HG03378 (cell line): ENCODE data around the gene MAP7D3.

Experiments used
- ATAC-seq: cut with Tn5 transposase; IDR thresholded peaks from one replicate; pipeline ENCODE4 v1.9.1; 2021; ENCODE audit warnings: mild to moderate bottlenecking, moderate library complexity; ENCODE audit not compliant: unreplicated experiment

Gene MAP7D3

DNA sequence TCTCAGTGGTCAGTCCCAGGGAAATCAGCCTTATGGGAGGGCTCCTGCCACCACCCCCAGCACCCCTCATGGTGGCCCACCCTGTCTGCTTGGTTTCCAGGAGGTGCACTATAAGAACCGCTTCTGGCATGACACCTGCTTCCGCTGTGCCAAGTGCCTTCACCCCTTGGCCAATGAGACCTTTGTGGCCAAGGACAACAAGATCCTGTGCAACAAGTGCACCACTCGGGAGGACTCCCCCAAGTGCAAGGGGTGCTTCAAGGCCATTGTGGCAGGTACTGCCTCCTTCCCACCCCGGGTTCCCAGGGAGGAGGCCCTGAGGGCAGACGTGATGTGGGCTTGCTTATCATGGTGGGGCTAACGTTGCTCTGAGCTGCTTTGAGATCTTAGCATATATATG lies 44.3 kb downstream of the MAP7D3 start:
- ATAC-seq, result no peak

DNA sequence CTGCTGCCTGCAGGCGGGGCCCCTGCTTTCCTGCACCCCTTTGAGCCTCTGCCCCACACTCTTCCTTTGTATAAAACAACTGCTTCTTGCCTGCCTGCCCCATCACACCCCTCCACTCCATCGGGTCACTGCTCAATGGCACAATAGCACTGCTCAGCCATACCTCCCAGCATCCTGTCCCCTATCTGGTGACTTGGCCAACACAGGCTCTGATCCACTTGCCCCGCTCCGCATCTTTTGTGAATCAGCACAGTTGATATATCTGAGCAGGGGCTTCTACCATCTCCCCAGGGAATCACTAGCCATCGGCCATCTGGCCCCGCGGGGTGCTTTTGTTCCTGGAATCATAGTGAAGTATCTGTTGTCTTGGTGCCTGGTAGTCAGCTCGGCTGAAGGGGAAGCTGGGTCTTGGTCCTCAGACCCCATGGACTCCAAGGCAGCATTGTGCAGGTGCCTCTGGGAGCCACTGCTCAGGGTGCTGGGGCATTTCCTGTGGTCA lies 45.3 kb downstream of the MAP7D3 start:
- ATAC-seq, result no peak

DNA sequence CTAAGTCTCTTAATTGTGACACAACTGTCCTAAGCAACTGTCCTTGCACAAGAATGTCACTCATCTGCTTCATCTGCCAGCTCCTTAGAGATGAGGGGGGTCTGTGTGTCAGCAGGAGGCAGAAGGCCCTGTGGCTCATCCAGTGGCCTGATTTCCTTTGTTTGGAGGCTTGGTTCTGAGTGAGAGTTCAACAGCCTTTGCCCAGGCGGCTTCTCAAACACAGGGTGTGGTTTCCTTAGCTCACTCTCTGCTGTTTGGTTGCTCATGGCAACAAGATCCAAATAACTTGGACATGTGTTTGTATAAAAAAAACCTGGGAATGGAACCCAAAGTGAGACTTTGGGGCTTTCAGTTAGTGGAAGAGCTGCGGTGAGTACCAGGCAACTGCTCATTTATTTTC lies 46.6 kb downstream of the MAP7D3 start:
- ATAC-seq, result no peak

DNA sequence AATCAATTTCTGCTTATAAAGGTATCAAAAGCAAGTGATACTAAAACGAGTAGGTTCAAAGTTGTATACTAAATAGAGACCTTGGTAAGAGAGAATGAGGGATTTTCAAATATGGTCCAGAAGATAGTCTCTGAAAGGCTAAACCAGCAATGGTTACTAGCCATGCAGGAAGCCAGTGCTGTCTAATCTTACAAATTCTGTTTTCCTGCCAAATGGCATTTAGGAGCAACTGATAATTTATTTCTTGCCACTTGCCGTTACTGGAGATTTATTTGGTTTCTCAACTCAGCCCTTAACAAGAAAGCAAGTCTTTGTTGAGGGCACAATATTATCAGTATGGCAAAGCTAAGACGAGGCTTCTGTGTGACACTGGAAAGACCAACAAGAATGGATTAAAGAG lies 47.2 kb downstream of the MAP7D3 start:
- no peak for ATAC-seq

DNA sequence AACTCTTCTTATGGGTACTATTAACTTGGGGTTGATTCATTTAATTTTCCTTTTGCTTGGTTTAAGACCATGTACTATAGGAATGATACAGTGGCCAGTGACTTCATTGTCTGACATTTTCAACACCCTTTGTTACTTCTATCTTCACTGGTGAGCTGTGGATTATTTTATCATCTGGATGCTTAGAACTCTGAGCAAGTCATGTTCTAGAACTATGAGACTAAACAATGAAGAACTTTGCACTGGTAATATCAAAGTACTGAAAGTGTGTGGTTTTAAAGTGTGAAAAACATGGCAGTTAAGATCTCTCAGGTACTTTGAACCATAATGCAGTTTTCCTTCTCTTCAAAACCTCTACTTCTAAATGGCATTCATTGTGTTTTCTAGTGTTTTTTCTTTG lies 47.8 kb downstream of the MAP7D3 start:
- ATAC-seq, result no peak

DNA sequence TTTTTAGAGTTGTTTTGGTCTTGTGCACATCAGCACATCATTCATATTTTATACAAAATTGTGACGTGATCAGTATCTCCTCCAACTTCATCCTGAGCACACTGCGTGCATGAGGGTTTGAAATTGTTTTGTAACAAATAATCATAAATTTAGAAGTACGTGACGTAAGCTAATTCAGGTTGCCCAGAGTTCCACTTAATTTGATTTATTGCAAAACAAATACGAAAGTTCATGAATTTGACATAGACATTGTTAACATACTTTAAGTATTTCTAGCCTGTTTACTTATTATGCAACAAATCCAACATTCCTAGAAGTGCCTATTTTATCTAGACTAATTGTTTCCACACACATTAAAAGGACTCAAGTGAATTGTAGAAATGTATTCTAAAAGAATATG lies 48.3 kb downstream of the MAP7D3 start:
- no peak for ATAC-seq

DNA sequence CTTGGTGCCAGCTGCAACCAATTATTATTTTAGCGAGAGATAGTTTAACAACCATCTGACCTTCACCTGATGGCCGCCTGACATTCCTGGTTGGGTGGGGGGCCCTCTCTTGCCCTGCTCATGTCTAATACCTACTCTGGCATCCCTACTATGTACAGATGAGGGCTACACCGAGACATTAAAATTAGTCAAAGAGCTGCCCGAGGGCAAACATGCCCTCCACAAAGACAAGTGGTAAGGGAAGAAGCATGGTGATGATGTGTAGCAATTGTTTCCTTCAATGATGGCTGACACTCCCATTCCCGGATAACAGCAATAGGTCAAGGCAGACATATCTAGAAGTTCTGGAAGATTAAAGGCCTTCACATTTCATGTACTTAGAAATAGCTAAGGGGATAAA lies 49.6 kb downstream of the MAP7D3 start:
- no peak for ATAC-seq

DNA sequence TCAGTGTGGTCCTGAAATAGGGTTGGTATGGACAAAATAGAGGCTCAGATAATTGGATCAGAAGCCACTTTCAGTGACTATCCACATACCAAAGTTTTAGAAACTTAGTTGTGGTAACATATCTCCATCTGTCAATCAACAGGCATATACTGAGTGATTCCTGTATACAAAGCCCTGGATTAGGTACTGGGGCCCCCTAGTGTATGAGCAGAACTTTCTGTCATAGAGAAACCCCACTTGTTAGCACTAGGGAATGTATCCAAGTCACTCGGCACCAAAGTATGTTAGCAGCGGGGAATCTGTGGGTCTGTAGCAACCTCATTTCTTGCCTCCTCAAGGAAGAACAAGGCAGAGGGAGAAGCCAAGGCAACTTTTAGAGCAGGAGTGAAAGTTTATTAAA lies 50.7 kb downstream of the MAP7D3 start:
- ATAC-seq, result no peak

DNA sequence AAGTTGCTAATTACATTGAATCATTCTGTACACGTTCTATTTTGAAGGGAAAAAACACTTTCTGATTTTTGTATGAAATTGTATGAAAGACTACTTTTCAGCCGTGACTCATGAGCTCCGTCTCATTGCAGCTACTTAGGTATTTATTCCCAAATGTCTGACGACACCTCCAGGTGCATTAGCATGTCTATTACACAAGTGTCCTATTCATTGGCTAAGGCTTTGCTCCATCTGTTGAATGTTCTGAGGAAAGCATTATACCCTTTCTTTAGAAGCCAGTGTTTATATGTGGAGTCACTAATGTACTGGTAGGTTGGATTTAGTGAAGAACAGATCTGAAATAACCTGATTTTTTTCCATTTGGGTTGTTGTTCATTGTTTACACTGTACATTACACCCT lies 51.8 kb downstream of the MAP7D3 start:
- no peak for ATAC-seq

DNA sequence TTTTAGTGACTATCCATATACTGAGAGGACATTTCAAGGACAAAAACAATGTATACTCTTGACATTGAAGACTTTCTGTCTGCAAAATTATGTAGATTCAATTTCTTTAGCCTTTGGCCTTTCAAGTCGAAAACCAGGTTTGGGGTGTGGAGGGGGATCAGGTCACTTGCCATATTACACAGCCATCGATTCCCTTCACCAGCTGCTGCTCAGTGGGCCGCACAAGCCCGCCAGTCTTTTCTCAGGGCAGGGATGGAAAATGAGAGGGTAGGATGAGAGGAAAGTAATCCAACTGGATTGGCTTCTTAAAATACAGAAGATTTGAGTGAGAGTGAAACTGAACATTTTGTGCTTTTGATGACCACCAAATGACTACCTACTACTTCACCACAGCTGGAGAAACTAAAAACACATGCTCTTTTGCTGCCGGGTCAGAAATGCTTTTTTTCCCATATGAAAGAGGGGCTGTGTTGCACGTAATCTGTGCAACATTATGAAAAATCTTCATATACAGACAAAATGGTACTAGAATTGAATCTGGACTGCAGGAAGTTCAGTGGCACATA lies 52.4 kb downstream of the MAP7D3 start:
- no peak for ATAC-seq

DNA sequence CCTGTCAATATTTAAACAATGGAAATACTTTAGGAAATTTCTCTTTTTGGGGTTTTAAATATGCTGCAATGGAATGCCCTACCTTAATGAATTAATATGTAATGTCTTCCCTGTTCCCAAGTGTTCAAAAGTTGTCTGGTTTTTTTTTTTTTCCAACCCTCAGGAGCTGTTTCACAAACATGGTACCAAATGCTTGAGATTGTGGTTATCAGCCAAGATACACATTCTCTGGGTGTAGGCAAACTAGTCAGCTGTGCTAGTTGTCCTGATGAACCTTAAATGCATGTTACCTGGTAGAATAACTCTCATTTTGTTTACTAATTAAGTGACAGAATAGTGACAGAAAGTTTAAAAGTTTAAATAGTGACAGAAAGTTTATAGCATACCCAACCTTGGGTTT lies 53.2 kb downstream of the MAP7D3 start:
- ATAC-seq, result no peak

DNA sequence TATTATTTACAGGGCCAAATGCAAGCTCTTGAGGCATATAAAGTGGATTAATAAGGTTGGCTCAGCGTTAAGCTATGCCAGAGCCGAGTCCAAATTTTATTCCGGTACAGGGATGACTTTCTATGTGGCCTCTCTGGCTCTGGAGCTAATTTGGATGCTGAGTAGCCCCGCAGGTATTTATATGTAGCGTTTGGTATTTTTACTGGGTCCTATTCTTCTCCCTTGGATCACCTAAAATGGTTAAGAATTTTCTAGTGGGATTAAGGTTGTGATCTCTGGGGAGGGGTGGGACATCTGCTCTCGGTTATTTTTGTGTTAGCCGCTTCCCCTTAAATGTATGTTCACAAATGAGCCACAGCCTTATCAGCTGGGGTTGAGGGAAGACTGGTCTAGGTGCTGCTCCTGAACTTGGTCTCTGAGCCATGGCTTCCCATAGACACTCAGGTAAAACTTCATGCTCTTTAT lies 54.5 kb downstream of the MAP7D3 start:
- no peak for ATAC-seq

DNA sequence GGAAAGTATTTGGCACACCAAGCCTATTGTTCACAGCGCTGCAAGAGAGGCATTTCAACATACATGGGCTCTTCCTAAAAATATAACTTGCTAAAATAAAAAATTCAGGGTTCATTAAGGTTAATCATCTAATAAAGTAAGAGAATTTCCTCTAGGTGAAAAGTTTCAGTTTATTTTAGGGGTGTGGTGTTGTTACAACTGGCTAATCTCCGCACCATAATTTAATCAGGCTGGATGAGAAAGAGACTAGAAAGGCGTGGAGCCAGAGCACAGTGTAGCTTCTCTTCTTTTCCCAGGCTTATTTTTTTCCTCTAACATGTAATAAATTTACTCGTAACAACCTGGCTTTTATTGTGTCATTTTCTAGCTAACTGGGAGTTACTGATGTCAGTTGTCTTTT lies 56.0 kb downstream of the MAP7D3 start:
- no peak for ATAC-seq

DNA sequence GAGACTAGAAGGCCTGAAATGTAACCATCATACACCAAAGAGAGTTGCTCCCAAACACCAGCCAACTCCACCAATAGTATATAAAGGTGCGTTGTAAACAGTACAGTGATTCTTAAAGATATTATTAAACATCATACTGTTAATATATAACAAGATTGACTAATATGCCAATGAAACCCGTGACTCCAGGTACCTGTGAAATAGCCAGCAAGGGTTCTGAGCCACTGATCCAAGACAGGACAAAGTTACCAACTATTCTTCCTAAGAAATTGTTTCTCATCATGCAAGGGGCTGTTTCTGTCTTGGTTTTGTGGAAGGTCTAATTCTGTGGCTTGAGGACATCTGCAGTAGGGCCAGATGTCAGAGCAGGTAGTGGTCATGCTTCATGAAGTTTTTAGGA lies 56.7 kb downstream of the MAP7D3 start:
- no peak for ATAC-seq

DNA sequence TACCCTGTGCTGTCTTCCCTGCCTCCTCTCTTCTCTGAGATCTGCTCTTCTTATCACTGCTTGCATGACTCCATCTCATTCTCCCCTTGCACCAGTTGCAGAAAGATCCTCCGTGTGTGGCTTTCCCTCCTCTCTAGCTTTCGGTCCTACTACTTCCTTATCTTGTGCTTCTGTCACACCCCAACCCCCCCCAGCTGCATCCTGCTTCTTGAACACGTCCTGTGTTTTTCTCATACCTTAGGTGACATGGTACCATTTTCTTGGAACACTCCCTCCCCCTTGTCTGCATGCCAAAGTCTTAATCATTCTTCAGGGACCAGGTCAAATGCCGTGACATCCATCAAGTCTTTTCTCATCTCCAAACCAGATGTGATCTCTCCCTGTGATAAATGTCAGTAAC lies 57.4 kb downstream of the MAP7D3 start:
- ATAC-seq, result no peak

DNA sequence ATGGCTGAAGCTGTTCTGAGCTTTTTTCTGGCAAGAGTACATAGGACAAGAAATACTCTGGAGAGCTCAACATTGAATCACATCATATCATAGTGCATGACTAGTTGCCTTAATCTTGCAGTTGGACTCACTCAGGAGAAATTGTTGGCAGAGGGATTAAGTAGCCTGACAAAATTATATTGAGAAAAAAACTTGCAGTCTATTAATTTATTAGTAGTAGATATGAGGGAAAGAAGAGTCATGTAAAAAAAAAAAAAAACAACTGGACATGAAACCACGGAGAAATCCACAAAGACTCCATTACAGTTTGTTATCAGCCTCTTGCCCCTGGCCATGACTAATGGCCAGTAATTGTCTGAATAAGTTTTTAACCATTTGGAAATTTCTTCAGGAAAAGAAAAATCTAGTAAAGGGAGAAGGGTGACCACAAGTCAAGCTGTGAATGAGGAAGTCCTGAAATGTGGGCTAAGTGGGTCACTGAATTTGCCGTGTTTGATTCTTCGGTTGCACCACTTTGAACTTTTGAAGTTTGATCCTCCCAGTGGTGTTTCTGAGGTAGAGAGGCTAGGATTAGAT lies 58.3 kb downstream of the MAP7D3 start:
- ATAC-seq, result no peak

DNA sequence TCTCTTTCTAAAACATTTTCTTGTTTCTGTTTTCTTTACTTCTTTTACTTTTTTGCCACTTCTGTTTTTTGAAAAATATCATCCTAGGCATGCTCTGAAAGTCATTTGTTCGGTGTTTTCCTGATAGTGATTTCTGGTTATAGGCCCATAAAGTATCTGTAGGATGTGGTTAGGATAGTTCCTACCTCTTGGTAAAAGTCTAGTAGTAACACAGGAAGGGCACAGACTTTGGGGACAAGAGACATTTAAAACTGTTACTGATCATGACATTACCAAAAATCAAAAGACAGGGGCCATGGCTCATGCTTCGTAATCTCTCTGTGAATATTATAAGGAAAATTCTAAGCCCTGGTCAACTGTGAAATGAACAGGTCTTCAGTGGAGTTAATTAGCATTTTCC lies 59.1 kb downstream of the MAP7D3 start:
- no peak for ATAC-seq

DNA sequence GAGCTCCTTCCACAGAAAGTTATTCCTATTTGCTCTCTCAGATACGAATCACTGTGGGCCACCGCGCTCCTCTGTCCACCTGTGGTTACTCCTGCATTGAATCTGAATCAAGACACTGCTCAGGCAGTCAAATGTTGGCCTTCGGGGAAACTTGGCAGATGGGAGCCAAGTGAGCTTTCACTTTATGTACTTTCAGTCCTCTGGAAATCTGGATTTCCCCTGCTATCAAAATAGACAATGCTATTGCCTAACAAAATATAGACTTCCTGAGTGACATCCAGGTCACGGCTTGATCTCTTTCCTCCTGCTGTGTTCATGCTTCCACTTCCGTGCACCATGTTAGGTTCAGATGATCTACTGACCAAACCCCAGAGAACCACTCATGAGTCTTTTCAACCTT lies 60.0 kb downstream of the MAP7D3 start:
- ATAC-seq, result no peak

DNA sequence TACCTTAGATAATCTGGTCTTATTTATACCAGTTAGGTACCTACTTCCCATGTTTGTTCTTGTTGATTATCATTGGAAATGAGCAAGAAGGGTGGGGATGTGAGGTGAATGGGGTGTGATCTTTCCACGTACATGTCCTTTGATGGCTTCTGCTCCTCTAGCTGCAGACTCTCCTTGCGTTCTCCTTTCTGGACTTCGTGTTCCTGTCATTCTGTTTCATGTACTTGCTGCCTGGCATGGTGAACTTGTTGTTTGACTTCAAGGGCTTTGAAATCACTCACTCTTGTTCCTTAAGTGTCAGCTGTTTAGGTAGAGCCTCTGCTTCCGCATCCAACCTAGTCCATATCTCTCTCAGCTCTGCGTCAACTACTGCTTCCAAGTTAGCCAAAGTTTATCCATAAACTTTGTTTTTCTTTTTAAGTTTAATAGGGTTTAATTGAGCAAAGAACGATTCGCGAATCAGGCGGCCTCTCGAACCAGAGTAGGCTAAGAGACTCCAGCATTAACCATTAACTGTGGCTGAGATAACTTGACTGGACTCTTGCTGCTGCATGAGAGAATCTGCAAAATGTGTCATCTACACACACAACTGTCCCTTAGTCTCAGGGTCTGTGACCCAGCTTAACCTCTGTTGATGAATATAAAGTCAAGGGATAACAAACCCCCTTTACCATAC lies 61.0 kb downstream of the MAP7D3 start:
- no peak for ATAC-seq

DNA sequence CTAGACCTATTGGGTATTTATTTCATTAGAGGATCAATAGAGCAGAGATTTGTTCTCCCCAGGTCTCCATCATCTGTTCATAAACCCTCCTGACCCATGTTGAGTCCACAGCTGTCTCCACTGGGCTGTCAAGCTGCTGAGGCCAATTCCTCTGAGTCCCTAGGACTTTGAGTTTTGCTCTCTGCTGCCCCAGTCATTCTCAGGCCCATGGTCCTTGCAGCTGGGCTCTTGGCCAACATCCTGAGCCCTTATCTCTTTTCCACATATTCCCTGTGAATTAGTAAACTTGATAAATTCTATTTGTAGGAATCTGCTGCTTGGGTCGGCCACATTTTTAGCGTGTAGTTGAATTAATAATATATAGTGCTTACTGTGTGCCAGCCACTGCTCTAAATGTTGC lies 62.0 kb downstream of the MAP7D3 start:
- no peak for ATAC-seq

DNA sequence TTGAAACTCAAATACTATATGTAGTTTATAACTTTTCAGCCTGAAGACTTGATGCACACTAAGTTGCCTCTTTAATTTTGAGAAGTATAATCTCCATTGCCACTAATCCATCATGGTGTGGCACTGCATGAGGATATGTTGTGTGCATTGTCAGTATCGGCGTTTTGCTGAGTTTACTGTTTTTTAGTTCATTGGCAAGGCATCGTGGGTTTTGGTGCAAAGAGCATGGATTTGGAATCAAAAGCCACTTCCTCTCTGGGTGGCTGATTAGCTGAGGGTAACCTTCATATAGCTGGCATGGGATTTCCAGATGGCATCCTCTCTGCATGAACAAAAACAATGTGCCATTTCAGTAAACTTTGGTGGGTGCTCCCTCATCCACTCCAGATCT lies 65.2 kb downstream of the MAP7D3 start:
- no peak for ATAC-seq

DNA sequence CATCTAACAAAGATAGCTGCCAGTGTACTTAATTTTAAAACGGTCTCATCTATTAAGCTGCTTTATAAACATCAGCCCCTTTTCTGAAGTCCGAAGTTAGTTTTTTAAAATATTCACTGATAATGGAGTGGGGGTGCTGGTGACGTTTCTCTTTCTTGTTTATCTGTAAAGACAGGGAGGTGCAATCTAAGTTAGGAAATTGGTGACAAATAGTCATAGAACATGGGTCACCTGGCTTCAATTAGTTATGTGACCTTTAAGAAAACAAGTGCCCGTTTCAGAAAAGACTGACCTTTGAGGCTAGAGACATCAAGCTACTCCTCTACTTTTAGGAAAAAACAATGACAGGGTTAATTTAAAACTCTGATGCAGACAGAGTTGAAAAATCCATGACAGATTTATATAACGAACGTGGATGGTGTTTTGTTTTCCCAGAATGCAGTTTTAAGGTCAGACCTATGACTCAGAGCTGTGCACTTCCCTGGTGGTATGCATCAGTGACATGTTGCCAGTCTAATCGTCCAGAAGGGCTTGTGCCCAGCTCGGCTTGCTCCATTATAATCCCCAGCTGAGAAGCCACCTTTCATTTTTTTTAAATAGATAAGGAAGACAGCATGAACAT lies 65.7 kb downstream of the MAP7D3 start:
- ATAC-seq, result no peak
